Natural killer cell (primary cell): Measurements from ENCODE around the gene RAPGEF2. TPM values are rescaled to one million over a fixed set of nuclear protein-coding genes. Genes with fewer than 3 reads are reported as not detected.

Experiments used
- ATAC-seq, 3 donors: fragments of 150-1000 bp in 2 of 3; fragments of 200-7000 bp in 1 of 3; cut with Tn5 transposase; 1 replicate in 1 of 3; 2 replicates in 2 of 3; pipeline ENCODE4 v1.10.0; 2021; ENCODE audit warnings: mild to moderate bottlenecking in 2 of 3, moderate library complexity in 2 of 3
- DNase-seq, 2 donors: peaks; one replicate each; pipeline versions ENCODE4 v3.0.0 to v3.0.0-alpha.2; 2013 to 2021; ENCODE audit warnings: mixed read lengths in 1 of 2
- H3K27ac ChIP-seq: one replicate; pipeline ENCODE4 v1.5.1; 2013; ENCODE audit warnings: mild to moderate bottlenecking, low read length
- H3K27me3 ChIP-seq: one replicate; pipeline ENCODE4 v1.6.1; 2013; ENCODE audit warnings: low read length; ENCODE audit not compliant: control insufficient read depth, insufficient read depth
- H3K36me3 ChIP-seq: one replicate; pipeline ENCODE4 v1.6.1; 2013; ENCODE audit warnings: low read length; ENCODE audit not compliant: control insufficient read depth, insufficient read depth
- H3K4me1 ChIP-seq: one replicate; pipeline ENCODE4 v1.6.1; 2013; ENCODE audit warnings: low read length; ENCODE audit not compliant: control insufficient read depth, insufficient read depth
- H3K4me3 ChIP-seq: one replicate; pipeline ENCODE4 v1.5.1; 2013; ENCODE audit warnings: low read length
- H3K9me3 ChIP-seq: one replicate; pipeline ENCODE4 v1.6.1; 2013; ENCODE audit warnings: low read length; ENCODE audit not compliant: control insufficient read depth, insufficient read depth
- H3K27ac Mint-ChIP-seq, 2 donors: one replicate each; pipeline ENCODE4 v1.8.0; 2022; ENCODE audit warnings: mild to moderate bottlenecking in 2 of 2, mixed read lengths in 2 of 2, moderate library complexity in 1 of 2
- H3K27me3 Mint-ChIP-seq, 2 donors: one replicate each; pipeline ENCODE4 v1.8.0; 2022; ENCODE audit warnings: low read depth in 2 of 2, mixed read lengths in 2 of 2
- H3K36me3 Mint-ChIP-seq: one replicate; pipeline ENCODE4 v1.8.0; 2022; ENCODE audit warnings: mixed read lengths
- H3K4me1 Mint-ChIP-seq, 2 donors: one replicate each; pipeline ENCODE4 v1.8.0; 2022; ENCODE audit warnings: mixed read lengths in 2 of 2
- H3K4me3 Mint-ChIP-seq: one replicate; pipeline ENCODE4 v1.8.0; 2022; ENCODE audit warnings: mild to moderate bottlenecking, moderate library complexity, mixed read lengths
- H3K9me3 Mint-ChIP-seq, 2 donors: one replicate each; pipeline ENCODE4 v1.8.0; 2022; ENCODE audit warnings: mixed read lengths in 2 of 2
- CTCF ChIP-seq: fragments of 200-600 bp; IDR thresholded peaks from one replicate; pipeline ENCODE4 v1.8.0; 2022; ENCODE audit warnings: antibody characterized with exemption
- WGBS: methylation state at CpG from one replicate; pipeline ENCODE4 v1.1.7; 2013; ENCODE audit warnings: missing lambda C conversion rate; ENCODE audit not compliant: insufficient coverage; 5-methylcytosine and 5-hydroxymethylcytosine counted together
- intact Hi-C: fragments of 100-400 bp; cut with micrococcal nuclease; formaldehyde crosslinking; loops from one replicate; pipeline ENCODE4 v1.14.2; 2022
- total RNA-seq, 4 donors: library from RNA; stranded (reverse); fragments of 120-200 nt in 1 of 4; gene quantifications; one replicate each; pipeline versions ENCODE4 v1.2.3 to v1.2.4, GENCODE V29; 2013 to 2022

RAPGEF2 gene
- total RNA-seq, 3 donors from 2014 or later (not counting 1 experiment from before 2014, with no cell fraction given): 21.9 to 55.6 (median 27.6) TPM

GRCh38 chr4:159280442-159281172 lies 177.7 kb downstream of the RAPGEF2 start:
- DNase-seq (no peak), ATAC-seq (no peak)
- no peak for TF ChIP-seq CTCF
- H3K9me3 Mint-ChIP-seq: no peaks in the 10 kb centered on the region
- WGBS: 96% methylated on average over 11 of the region's 13 CpGs
- H3K4me1 ChIP-seq: no peaks in the 10 kb centered on the region
- no peaks in the 10 kb centered on the region for H3K9me3 ChIP-seq
- H3K27ac ChIP-seq: no peak overlapping the region
- no peaks in the 10 kb centered on the region for H3K36me3 ChIP-seq
- no peaks in the 10 kb centered on the region for H3K36me3 Mint-ChIP-seq
- H3K4me3 ChIP-seq: no peak overlapping the region
- no peaks in the 10 kb centered on the region for H3K27me3 ChIP-seq
- no peaks in the 10 kb centered on the region for H3K4me1 Mint-ChIP-seq
- no peak overlapping the region for H3K4me3 Mint-ChIP-seq
- no peaks in the 10 kb centered on the region for H3K27me3 Mint-ChIP-seq
- no peak overlapping the region for H3K27ac Mint-ChIP-seq
- intact Hi-C loops: no loop called here

- H3K9me3 ChIP-seq: no peaks in the 10 kb centered on the region
- no peak overlapping the region for H3K27ac ChIP-seq
- H3K36me3 Mint-ChIP-seq: no peaks in the 10 kb centered on the region
- H3K4me3 Mint-ChIP-seq: no peak overlapping the region
- no peaks in the 10 kb centered on the region for H3K27me3 ChIP-seq
- H3K4me1 Mint-ChIP-seq: peaks cover 0 to 4% of the 10 kb centered on the region in 2 donors
- H3K27me3 Mint-ChIP-seq: no peaks in the 10 kb centered on the region
- H3K36me3 ChIP-seq: no peaks in the 10 kb centered on the region
- H3K4me1 ChIP-seq: no peaks in the 10 kb centered on the region
- ATAC-seq: no peak
- no peak for DNase-seq
- no peaks in the 10 kb centered on the region for H3K9me3 Mint-ChIP-seq
- TF ChIP-seq CTCF: no peak
- WGBS: 100% methylated on average over 2 of the region's 2 CpGs
- no peak overlapping the region for H3K27ac Mint-ChIP-seq
- no peak overlapping the region for H3K4me3 ChIP-seq
- intact Hi-C loops: no loop called here
These were observed 178.9 kb downstream of the RAPGEF2 start for GRCh38 chr4:159281771-159282170.

GRCh38 chr4:159282329-159282728 lies 179.4 kb downstream of the RAPGEF2 start:
- TF ChIP-seq CTCF: no peak
- DNase-seq (no peak), ATAC-seq (no peak)
- H3K9me3 ChIP-seq: no peaks in the 10 kb centered on the region
- Mint-ChIP-seq H3K27ac (no peak overlapping the region), H3K9me3 (no peaks in the 10 kb centered on the region), H3K4me1 (peaks cover 0 to 4% of the 10 kb centered on the region in 2 donors), H3K27me3 (no peaks in the 10 kb centered on the region), H3K4me3 (no peak overlapping the region), H3K36me3 (no peaks in the 10 kb centered on the region)
- H3K4me1 ChIP-seq: no peaks in the 10 kb centered on the region
- WGBS: 86% methylated on average over 3 of the region's 5 CpGs
- no peaks in the 10 kb centered on the region for H3K27me3 ChIP-seq
- intact Hi-C loops: no loop called here
- no peaks in the 10 kb centered on the region for H3K36me3 ChIP-seq
- H3K4me3 ChIP-seq: no peak overlapping the region
- H3K27ac ChIP-seq: no peak overlapping the region

- no peak for TF ChIP-seq CTCF
- no peaks in the 10 kb centered on the region for H3K36me3 Mint-ChIP-seq
- no peak overlapping the region for H3K27ac Mint-ChIP-seq
- Histone ChIP-seq H3K9me3 (no peaks in the 10 kb centered on the region), H3K27ac (no peak overlapping the region), H3K4me3 (no peak overlapping the region), H3K36me3 (no peaks in the 10 kb centered on the region), H3K4me1 (no peaks in the 10 kb centered on the region), H3K27me3 (no peaks in the 10 kb centered on the region)
- no peaks in the 10 kb centered on the region for H3K27me3 Mint-ChIP-seq
- ATAC-seq: no peak
- no CpG with 5 or more reads among the region's 2 CpGs for WGBS
- H3K4me1 Mint-ChIP-seq: peaks cover 0 to 4% of the 10 kb centered on the region in 2 donors
- no peak overlapping the region for H3K4me3 Mint-ChIP-seq
- intact Hi-C loops: no loop called here
- DNase-seq: no peak
- no peaks in the 10 kb centered on the region for H3K9me3 Mint-ChIP-seq
These were observed 180.1 kb downstream of the RAPGEF2 start for GRCh38 chr4:159282944-159283343.
